Stimulated activated CD4-positive, alpha-beta T cell treated with anti-CD3 and anti-CD28 coated beads, Interleukin-2, amount 100 ng/mL, for 48 hours (primary cell): Measurements from ENCODE around the gene RELB.

ENCODE experiments used
- DNase-seq, 2 donors: peaks; one replicate each; pipeline ENCODE4 v3.0.0-alpha.2; 2020

Gene RELB

DNA sequence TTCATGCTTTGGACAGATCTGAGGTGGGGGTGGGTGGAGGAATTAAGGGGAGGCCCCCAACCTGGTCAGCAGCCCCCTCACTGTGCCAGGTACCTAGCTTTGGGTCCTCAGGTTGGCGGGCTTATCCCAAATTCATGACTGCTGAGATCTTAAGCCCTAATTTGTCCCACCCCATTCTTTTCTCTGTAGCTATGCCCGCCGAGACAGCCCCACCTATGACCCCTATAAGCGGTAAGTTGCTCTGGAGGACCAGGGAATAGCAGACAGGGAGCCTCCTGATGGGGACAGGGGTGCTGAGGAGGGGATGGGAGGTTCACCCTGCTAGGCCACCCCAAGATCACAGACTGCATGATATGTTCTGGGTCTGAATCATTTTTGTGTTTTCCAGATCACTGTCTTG is 60.7 kb downstream of the RELB start:
- no peak for DNase-seq

DNA sequence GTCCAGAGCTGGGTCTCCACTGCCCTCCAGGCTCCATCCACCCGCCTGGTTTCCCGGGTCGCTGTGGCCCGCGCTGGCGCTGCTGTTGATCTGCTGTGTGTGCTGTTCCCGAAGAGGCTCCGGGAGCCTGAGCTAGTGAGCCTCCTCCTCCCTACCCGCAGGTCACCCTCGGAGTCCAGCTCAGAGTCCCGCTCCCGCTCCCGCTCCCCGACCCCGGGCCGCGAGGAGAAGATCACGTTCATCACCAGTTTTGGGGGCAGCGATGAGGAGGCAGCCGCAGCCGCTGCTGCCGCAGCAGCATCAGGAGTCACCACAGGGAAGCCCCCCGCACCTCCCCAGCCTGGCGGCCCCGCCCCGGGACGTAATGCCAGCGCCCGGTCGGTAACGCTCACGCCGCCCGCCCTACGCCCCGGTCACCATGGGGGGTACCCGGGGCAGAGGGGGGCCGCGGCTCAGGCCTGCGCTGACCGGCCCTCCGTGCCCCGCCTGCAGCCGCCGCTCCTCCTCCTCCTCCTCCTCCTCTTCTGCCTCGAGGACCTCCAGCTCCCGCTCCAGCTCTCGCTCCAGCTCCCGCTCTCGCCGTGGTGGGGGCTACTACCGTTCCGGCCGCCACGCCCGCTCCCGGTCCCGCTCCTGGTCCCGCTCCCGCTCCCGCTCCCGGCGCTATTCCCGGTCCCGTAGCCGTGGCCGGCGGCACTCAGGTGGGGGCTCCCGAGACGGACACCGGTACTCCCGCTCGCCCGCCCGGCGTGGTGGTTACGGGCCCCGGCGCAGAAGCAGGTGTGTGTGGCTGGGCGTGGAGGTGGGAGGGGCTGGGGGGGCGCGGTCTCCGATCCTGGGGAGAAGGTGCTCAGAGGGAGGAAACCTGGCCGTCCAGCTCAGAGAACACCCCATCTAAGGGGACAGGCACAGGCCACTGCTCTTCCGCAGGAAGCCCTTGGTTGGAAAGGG is 62.9 kb downstream of the RELB start:
- no peak for DNase-seq

DNA sequence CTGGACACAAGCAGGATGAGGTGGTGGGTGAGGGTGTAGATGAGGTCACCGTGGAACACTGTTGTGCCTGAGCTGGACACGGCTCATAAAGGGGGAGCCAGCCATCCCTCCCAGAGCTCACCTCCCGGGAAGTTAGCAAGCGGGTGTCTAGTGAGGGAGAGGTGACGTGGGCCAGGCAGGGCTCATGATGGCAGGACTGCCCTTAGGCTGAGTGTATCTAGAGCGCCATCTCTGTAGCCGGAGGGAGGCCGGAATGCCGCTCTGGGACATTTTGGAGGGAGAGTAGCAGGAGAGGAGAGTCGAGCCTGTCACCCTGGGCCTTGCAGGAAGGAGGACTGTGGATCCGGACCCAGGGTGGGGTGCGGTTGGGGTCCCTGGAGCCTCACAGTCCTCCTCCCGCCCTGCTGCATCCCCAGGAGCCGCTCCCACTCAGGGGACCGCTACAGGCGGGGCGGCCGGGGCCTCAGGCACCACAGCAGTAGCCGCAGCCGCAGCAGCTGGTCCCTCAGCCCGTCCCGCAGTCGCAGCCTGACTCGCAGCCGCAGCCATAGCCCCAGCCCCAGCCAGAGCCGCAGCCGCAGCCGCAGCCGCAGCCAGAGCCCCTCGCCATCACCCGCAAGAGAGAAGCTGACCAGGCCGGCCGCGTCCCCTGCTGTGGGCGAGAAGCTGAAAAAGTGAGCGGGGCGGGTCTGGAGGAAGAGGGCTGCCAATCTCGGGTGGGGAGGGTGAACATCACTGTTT is 65.8 kb downstream of the RELB start:
- DNase-seq: no peak

DNA sequence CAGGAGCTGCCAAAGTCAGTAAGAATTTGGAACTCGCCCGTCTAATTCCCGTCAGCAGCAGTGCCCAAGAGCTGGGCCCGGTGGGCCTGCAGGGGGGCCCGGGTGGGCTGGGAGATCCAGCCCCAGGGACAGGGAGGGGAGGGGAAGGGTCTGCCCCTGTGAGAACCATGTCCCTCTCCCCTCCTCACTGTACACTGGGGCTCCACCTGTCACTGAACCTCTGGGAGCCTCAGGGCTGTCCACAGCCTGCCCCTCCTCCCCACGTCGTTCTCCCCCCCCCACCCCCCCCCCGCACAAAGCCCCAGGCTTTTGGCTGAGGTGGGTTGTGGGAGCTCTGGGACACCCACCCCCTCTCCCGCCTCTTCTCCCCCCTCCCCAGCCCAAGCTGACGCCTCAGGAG is 66.8 kb downstream of the RELB start:
- DNase-seq: no peak

DNA sequence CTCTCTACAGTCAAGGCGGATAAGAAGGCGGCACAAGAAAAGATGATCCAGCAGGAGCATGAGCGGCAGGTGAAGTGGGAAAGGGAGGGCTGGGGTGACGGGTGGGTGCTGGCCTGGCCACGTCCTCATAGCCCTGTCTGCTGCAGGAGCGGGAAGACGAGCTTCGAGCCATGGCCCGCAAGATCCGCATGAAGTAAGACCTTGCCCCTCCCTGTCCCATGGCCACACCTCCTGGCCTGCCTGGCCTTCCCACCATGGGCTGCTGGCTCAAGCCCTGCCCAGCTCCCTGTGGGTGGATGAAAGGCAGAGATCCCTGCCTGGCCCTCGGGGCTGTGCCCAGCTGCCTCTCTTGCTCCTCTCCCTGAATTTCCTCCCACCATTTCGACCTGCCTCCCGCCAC is 67.8 kb downstream of the RELB start:
- no peak for DNase-seq

DNA sequence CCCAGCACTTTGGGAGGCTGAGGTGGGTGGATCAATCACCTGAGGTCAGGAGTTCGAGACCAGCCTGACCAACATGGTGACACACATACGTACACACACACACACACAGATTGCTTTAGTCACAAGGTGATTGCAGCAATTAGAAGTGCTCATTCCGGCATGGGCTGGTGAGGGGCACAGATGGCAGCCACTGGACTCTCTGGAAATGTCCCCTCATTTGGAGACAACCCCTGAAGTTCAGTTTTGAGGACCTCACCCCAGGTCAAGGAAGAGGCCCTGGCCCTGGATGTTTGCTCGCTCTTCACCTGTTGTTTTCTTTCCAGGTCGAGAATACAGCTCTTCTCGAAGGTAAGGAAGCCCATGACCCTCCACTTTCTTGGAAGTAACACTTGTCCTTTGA is 69.0 kb downstream of the RELB start:
- DNase-seq: no peak

DNA sequence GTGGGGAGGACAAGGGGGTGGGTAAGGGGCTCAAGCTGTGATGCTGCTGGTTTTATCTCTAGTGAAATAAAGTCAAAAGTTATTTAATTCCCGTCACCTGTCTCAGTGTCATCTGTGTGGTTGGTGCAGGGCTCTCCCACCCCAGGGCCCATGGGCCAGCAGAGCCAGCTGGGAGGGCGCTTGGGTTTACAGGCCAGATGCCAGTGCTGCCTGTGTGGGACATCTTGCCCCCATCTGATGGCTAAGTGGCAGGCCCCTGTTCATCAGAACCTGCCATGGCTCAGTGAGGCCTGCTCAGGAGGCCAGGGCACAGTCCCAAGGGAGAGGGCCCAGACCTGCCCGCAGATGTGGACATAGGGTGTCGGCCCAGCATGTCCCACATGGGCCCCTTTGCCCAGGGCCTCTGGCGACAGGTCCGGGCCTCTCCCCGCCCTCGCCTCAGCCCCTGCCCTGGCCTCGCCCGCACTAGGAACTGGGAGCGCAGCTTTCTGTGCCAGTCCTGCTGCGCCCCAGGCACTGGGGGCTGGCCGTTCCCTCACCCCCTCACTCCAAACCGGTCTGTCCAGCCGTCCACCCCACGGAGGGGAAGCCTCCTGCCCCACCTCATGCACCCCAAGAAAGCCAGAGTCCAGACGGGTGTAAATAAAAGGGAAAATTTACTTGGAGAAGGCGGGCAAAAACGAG is 69.7 kb downstream of the RELB start:
- no peak for DNase-seq

DNA sequence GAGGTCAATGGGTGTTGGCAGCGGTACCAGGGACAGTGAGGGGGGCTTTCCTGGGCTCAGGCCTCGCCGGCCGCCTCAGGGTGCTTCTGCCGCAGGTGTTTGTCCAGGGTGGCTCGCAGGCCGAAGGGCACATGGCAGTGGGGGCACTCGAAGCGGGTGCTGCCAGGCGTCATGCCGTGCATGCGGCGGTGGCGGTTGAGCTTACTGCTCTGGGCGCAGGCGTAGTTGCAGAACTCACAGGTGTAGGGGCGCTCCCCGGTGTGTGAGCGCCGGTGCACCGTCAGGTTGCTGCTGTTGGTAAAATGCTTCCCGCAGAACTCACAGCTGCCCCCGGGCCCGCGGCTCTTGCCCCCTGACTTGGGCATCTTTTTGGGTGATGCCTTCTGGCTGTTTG is 70.3 kb downstream of the RELB start:
- DNase-seq: no peak

DNA sequence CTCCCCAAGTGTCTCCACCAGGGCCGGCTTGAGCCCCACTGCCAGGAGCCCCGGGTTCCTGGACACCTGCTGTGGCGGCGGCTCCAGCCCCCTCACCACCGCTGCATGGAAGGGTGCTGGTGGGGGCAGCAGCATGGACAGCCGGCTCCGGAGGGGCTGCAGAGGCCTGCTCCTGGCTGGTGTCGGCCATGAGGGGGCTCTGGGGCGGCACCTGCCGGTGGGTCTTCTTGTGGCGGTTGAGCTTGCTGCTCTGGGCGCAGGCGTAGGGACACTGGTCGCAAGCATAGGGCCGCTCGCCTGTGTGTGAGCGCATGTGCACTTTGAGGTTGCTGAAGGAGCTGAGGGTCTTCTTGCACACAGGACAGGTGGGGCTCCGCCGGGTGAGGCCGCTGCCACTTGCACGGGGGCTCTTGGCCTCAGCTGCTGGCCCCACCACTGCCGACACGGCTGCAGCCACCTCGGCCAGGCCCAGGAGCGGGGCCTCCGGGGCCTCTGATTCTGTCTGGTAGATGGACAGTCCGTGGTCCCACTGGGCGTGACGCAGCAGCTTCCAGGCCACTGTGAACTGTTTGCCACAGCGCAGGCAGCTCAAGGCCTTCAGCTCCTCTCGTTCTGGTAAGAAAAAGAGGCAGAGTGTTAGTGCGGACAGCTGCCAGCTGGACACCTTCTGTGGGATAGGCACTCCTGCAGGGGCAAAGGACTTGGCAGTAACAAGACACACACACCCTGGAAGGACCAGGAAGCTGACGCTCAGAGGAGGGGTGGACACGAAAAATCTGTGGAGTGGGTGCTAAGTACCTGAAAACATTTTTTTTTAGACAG is 70.9 kb downstream of the RELB start:
- DNase-seq: no peak

DNA sequence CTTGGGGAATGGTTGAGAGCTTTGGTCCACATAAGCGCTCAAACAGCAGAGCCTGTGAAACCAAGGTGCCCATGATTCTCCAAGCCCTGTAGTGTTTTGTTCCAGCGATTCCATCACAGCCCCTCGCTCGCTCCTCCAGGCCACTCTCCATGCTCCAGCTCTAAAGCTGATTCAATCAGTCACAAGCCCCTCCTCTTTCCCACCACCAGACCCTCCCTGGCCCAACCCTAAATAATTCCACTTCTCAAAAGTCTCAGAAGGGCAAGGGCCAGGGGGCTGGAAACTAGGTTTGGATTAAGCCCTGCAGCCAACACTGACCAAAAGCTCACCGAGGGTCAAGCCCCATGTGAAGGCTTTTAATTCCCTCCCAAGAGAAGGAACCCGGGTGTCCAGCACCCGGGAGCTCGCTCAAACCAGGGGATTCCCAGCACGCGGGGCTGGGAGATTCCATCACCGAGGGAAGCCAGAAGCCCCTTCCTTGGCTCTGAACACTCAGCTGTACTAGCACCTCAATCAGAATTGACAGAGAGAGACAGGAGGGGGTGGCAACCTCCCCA is 73.6 kb downstream of the RELB start:
- no peak for DNase-seq

DNA sequence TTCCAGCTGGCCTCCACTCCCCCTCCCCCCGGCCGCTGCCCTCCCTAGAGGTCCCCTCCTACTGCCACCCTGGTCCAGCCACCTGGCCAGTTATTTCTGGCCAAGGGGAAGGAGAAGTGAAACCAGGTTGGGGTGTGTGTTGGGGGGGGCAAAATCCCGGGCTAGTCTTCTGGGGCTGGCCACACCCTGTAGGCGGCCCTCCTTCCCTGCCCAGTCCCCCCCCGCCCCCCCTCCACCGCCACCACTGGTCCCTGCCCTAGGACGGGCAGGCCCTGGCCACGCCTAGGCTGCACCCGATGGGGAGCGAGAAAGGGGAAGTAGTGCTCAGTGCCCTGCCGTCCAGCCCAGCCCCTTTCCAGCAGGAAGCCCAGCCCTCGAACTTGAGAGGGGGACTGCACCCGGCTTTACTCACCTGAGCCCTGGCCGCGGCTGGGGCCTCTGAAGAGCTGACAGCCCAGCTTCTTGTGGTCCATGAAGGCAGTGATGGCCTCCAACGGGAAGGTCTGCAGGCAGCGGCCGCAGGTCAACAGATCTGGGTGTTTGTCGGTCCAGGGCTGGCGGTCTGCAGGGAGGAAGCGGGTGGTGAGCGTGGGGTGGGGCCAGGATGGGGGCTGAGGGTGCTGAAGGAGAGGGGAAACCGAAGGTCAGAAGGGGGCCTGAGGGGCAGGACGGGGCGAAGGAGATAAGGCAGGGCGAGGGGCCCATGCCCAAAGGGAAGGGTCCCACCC is 74.2 kb downstream of the RELB start:
- DNase-seq: peak in 1 of 2 donors; percentile 24

DNA sequence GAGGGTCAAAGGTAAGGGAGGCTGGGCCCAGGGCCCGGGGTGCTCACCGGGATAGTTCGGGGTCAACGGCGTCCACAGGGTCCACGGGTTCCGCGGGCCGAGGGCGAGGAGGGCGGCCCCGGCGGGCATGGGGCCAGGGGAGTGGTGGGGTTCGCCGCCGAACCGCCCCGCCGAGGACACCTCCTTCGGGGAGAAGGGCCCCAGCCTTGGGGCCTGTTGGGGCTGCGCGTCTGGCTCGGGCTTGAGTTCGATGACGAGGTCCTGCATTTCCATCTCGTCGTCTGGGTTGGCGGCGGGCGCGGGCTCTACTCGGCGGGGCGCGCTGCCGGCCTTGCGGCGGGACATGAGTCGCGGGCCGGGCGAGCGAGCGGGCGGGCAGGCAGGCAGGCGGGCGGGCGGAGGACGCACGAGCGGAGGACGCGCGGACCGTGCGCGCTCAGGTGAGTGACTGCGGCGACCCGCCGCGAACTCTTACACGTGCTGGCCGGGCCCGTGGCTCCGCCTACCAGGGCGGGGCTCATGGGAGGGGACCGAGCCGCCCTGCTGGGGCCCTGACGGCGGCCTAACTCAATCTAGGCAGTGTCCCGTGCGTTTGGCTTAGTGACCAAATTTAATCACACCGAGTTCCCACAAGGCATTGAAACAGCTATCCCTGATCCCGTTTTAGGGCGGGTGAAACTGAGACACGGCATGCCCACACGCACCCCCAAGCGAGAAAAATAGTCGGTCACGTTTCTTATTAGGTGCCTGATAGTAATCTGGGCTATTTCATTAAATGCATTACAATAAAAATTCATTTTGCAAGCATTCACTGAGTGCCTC is 75.0 kb downstream of the RELB start, which contains the start of gene ZNF296:
Gene ZNF296 (minus strand): TSS at position 450 of the 822 bp plus-strand sequence. CDS start 105 bp downstream, at position 345.
- peak; percentile 78 for DNase-seq

DNA sequence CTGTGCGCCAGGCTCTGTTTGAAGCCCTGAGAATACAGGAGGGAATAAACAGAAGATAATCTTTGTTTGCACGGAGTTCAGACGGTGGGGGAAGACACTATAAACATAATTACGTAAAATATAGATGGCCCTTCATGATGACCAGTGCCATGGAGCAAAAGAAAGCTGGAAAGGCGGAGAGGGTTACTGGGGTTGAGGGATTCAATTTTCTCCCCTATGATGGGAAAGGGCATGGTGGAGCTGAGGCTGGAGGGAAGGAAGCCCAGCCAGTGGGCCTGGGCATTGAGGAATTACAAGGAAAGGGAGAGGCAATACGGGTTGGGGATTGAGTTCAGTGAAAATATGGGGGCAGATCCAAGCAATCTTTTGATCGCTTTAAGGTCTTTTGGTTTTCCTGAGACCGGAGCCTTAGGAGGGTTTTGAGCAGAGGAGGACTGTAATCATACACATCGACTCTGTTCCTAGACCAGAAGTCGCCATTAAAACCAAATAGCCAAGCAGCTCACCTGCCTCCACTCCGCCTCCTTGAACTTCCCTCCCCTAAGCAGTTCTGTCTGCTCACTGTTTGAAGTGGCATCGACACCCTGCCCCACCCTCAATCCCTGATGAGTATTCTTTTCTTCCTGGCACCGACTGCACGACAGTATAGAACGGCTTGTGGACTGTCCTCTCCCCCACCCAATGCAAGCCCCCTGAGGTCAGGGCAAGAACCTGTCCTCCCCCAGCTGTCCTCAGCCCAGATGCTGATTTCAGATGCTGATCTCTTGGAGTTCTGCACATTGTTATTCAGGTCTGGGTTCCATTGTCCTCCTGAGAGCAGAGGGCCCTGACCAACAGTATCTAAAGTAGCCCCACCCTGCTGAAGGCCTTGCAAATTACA is 75.8 kb downstream of the RELB start:
- no peak for DNase-seq

DNA sequence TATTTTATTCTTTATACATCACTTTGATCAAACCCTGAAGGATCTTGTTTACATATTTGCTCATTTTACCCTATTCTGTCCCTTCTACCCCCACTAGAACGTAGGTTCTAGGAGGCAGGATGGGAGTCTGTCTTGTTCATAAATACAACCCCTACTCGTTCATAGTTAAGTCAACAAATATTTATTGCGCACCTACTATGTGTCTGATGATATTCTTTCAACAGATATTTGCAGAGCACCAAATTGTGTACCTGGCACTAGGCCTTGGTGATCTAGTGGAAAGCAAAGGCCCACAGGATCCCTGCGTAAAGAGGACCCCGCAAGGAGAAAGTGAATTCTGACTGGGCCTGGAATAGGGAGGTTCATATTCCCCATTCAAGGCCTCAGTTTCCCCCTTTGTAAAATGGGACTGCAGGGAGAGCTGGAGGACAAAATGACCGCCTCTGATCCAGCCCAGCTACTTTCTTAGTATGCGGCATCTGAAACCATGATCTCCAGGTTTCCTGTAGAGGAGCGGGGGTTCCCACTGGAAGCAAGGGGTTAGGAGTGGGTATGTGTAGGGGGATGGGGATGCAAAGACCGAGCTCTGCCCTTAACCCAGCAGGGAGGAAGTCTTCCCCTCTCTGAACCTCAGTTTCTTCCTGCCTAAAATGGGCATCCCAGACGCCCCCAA is 77.3 kb downstream of the RELB start:
- no peak for DNase-seq

DNA sequence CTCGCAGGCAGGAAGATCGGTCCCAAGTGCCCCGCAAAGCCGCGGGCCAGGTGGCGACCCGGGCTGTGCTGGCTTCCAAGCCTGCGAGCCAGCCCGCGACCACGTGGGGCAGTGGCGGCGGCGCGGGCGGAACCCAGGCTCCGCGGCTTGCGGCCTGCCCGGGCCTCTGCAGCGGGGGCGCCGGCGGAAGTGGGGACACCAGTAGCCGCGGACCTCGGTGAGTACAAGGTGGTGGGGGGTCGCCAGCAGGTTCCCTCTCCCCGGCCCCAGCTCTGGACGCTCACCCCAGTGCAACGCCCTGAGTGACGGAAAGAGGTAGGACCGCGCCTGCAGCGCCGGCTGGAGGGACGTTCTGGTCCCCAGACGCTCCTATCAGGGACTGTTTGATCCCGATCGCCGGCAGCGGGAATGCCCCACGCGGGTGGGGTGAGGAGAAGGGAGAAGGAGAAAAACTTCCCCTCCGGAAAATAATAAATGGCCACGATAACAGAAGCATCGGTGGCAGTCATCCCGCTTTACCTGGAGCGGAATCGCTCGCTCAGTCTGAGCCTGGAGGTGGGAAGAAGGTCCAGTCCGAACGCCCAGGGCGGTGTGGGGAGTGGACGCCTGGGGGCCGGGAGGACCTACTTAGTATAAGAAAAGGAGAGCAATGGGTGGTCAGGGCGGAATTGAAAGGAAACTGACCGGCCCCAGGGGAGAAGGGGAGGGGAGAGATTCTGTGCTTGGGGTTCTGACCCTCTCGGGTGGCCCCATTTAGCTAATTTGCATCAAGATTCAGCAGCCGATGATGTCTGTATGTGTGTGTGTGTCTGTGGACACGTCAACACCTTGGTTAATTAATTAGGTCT is 78.0 kb downstream of the RELB start, which contains the start of gene GEMIN7:
Gene GEMIN7 (plus strand): TSS at position 198 of the 848 bp plus-strand sequence. CDS start 10,855 bp downstream, outside the sequence.
- peak; percentile 72 to 84 for DNase-seq

DNA sequence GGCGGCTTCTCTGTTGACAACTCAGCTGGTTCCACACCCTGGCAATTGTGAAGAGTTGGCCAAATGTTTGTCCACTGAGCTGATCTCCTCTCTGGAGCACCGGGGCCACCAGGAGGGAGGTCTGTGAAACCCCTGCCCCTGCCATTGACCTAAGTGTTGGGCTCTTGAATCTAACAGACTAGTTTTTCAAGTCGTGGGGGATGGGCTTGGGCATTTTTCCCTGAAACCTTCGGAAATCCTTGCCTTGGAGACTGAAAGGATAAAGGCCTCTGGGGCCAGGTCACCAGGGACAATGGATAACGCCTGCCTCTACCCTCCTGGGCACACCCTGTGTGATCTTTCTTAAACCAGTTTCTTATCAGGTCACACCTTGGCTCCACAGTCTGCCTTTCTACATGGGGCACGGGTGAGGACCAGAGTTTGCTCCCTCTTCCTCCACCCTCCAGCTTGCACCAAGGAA is 78.7 kb downstream of the RELB start:
- DNase-seq: no peak

DNA sequence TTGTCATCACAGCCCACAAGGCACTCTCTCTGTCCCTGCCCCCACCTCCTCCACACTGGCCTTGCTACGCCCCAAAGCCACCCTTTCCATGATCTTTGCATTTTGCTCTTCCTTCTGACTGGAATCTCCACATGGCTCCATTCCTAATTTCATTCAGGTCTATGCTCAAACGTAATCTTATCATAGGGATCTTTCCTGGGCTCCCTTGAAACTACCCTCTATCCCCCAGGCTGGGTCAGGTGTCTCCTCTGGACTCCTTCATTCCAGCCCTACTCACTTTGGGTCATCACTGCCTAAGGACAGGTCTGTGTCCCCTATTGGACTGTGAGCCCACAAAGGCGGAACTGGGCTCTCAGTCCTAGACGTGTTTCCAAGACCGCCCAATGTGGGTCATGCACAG is 80.9 kb downstream of the RELB start:
- DNase-seq: no peak

DNA sequence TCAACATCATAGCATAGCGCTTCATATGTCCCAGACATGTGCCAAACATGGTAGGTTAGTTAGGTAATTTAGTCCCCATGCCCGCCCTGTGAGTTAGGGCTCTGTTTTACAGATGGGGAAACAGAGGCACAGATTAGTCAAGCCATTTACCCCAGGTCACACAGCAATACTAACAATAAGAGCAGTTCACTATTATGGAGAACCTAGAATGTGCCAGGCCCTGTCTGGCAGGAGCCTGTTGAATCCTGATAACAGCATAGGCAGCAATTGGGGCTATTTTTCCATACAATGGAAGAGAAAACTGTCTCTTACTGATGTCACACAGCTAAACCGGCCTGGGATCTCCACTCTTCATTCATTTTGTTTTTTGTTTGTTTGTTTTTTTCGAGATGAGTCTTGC is 85.2 kb downstream of the RELB start:
- no peak for DNase-seq
